Right lobe of liver (tissue), 6 donors: ENCODE measurements around the gene GPR45. TPM values are rescaled to one million over a fixed set of nuclear protein-coding genes. Genes with fewer than 3 reads are reported as not detected.

Source experiments
- ATAC-seq, 4 donors: fragments of 200-7000 bp; cut with Tn5 transposase; one replicate each; pipeline ENCODE4 v1.9.1; 2020; ENCODE audit warnings: mild to moderate bottlenecking in 4 of 4, moderate library complexity in 4 of 4
- DNase-seq, 3 donors: peaks; one replicate each; pipeline ENCODE4 v3.0.0-alpha.2; 2020
- H3K27ac ChIP-seq, 3 donors: fragments of 200-600 bp; one replicate each; pipeline ENCODE4 v1.8.0; 2022
- H3K27me3 ChIP-seq, 2 donors: fragments of 200-600 bp; one replicate each; pipeline ENCODE4 v1.8.0; 2022
- H3K36me3 ChIP-seq, 4 donors: fragments of 200-600 bp; sonication (generic) in 1 of 4; one replicate each; pipeline versions ENCODE4 v1.5.1 to v1.8.0; 2017 to 2022; ENCODE audit warnings: control low read depth in 1 of 4
- H3K4me1 ChIP-seq, 4 donors: fragments of 200-600 bp; sonication (generic) in 1 of 4; one replicate each; pipeline versions ENCODE4 v1.5.1 to v1.8.0; 2017 to 2022; ENCODE audit warnings: control low read depth in 1 of 4
- H3K4me3 ChIP-seq, 3 donors: fragments of 200-600 bp; one replicate each; pipeline ENCODE4 v1.8.0; 2022
- H3K9me3 ChIP-seq, 4 donors: fragments of 200-600 bp; sonication (generic) in 1 of 4; one replicate each; pipeline versions ENCODE4 v1.5.1 to v1.8.0; 2017 to 2022; ENCODE audit warnings: control low read depth in 1 of 4
- CTCF ChIP-seq, 4 donors: fragments of 200-600 bp in 3 of 4; fragments of 450-650 bp in 1 of 4; IDR thresholded peaks; one replicate each; pipeline versions ENCODE4 v1.5.1 to v1.8.0; 2016 to 2022; ENCODE audit warnings: antibody characterized with exemption in 4 of 4, mild to moderate bottlenecking in 2 of 4
- POLR2A ChIP-seq: fragments of 450-650 bp; IDR thresholded peaks from one replicate; pipeline ENCODE4 v1.6.1; 2017; ENCODE audit warnings: antibody characterized with exemption, mild to moderate bottlenecking
- WGBS: methylation state at CpG from one replicate; pipeline ENCODE4 v1.1.6; 2018; ENCODE audit warnings: low coverage, low lambda C conversion rate; ENCODE audit not compliant: insufficient coverage; ENCODE audit errors: missing lambda C conversion rate; 5-methylcytosine and 5-hydroxymethylcytosine counted together
- intact Hi-C, 2 donors: fragments of 100-400 bp; cut with DNase I; formaldehyde crosslinking; loops; one replicate each; pipeline versions ENCODE4 v1.11.2 to v1.14.1; 2022
- total RNA-seq, 6 experiments: library from RNA; depleted of rRNA in 2 of 6; stranded (reverse); fragments of >200 nt in 2 of 6; fragmentation: NEBNext Ultra II Directional in 3 of 6; extraction: Animal tissue kit (Norgen Biotek cat#: 25700) in 3 of 6; gene quantifications; one replicate each; pipeline versions ENCODE4 v1.1.0 to v1.2.4, GENCODE V29; 2016 to 2023
- donor health status: DM: no; HTN: yes; CAD: no.
- donor health status: DM: no; HTN: no; CAD: no.
- donor health status: DM: no; HTN: no; CAD: no.
- donor health status: DM: no; HTN: yes; CAD: no.
- donor health status: DM: no; HTN: yes; CAD: no.

Gene GPR45
- total RNA-seq, 6 experiments from 2014 or later: not detected

GRCh38 chr2:105283532-105283931 is 42.0 kb downstream of the GPR45 start:
- no peak overlapping the region for H3K4me3 ChIP-seq
- TF ChIP-seq POLR2A: no peak
- no peak for TF ChIP-seq CTCF (IDR thresholded peaks at IDR 0.05)
- H3K27ac ChIP-seq: no peak overlapping the region
- no peaks in the 10 kb centered on the region for H3K4me1 ChIP-seq
- no peaks in the 10 kb centered on the region for H3K9me3 ChIP-seq
- ATAC-seq: no peak
- peaks cover 0 to 46% (median 7%) of the 10 kb centered on the region in 4 donors for H3K36me3 ChIP-seq
- WGBS: no CpG with 5 or more reads among the region's 4 CpGs
- no peak for DNase-seq
- H3K27me3 ChIP-seq: no peaks in the 10 kb centered on the region
- intact Hi-C loops: no loop called here

GRCh38 chr2:105287692-105288091 is 46.1 kb downstream of the GPR45 start:
- intact Hi-C loops: no loop called here
- H3K9me3 ChIP-seq: no peaks in the 10 kb centered on the region
- WGBS: 58% methylated on average over 5 of the region's 5 CpGs
- no peak for DNase-seq
- ATAC-seq: peak in 3 of 4 donors; percentile 19 to 47 (median 38)
- TF ChIP-seq CTCF (IDR thresholded peaks at IDR 0.05) (peak; percentile 31 to 46 (median 42)), POLR2A (no peak)
- H3K4me3 ChIP-seq: no peak overlapping the region
- peaks cover 0 to 38% (median 6%) of the 10 kb centered on the region in 4 donors for H3K36me3 ChIP-seq
- H3K4me1 ChIP-seq: no peaks in the 10 kb centered on the region
- no peaks in the 10 kb centered on the region for H3K27me3 ChIP-seq
- no peak overlapping the region for H3K27ac ChIP-seq

GRCh38 chr2:105288133-105288532 is 46.6 kb downstream of the GPR45 start:
- no peaks in the 10 kb centered on the region for H3K27me3 ChIP-seq
- intact Hi-C loops: no loop called here
- no peaks in the 10 kb centered on the region for H3K4me1 ChIP-seq
- WGBS: 100% methylated on average over 1 of the region's 7 CpGs
- no peak overlapping the region for H3K4me3 ChIP-seq
- ATAC-seq (no peak), DNase-seq (no peak)
- H3K27ac ChIP-seq: no peak overlapping the region
- TF ChIP-seq POLR2A (no peak), CTCF (IDR thresholded peaks at IDR 0.05) (no peak)
- no peaks in the 10 kb centered on the region for H3K9me3 ChIP-seq
- peaks cover 0 to 37% (median 6%) of the 10 kb centered on the region in 4 donors for H3K36me3 ChIP-seq

GRCh38 chr2:105290981-105291660 is 49.6 kb downstream of the GPR45 start:
- intact Hi-C loops: no loop called here
- no peak for DNase-seq
- no peaks in the 10 kb centered on the region for H3K27me3 ChIP-seq
- H3K27ac ChIP-seq: no peak overlapping the region
- TF ChIP-seq POLR2A (no peak), CTCF (IDR thresholded peaks at IDR 0.05) (no peak)
- H3K4me1 ChIP-seq: no peaks in the 10 kb centered on the region
- no peaks in the 10 kb centered on the region for H3K9me3 ChIP-seq
- H3K36me3 ChIP-seq: peaks cover 0 to 13% (median 6%) of the 10 kb centered on the region in 4 donors
- WGBS: 92% methylated on average over 6 of the region's 6 CpGs
- no peak for ATAC-seq
- H3K4me3 ChIP-seq: no peak overlapping the region
